NK-92 treated with Interleukin-12 subunit alpha and Interleukin-12 subunit beta, amount 100 ng/mL, for 24 hours (cell line): Measurements from ENCODE around the gene PRR5L.
"Not testable (repeated sequence)": the region's sequence is repeated elsewhere in the genome, so short reads cannot be mapped to it uniquely, and the experiment has no call there.

Source experiments
- DNase-seq: peaks from one replicate; lab custom pipeline; 2025; lab: John Stamatoyannopoulos, UW

The PRR5L gene

GRCh38 chr11:36459046-36459445 is 163.0 kb downstream of the PRR5L start:
- no peak for DNase-seq

GRCh38 chr11:36460220-36460619 is 164.1 kb downstream of the PRR5L start:
- no peak for DNase-seq

DNA sequence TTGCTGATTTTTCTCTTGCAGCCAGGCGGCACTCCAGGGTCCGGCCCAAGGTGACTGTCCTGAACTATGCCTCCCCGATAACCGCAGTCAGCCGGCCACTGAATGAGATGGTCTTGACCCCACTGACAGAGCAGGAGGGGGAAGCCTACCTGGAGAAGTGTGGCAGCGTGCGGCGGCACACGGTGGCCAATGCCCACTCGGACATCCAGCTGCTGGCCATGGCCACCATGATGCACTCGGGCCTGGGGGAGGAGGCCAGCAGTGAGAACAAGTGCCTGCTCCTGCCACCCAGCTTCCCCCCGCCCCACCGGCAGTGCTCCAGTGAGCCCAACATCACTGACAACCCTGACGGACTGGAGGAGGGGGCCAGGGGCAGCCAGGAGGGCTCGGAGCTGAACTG is 166.2 kb downstream of the PRR5L start:
- no peak for DNase-seq

GRCh38 chr11:36463781-36464180 is 167.7 kb downstream of the PRR5L start:
- no peak for DNase-seq

GRCh38 chr11:36464720-36465119 is 168.6 kb downstream of the PRR5L start:
- no peak for DNase-seq

GRCh38 chr11:36465449-36466163 is 169.5 kb downstream of the PRR5L start:
- no peak for DNase-seq

DNA sequence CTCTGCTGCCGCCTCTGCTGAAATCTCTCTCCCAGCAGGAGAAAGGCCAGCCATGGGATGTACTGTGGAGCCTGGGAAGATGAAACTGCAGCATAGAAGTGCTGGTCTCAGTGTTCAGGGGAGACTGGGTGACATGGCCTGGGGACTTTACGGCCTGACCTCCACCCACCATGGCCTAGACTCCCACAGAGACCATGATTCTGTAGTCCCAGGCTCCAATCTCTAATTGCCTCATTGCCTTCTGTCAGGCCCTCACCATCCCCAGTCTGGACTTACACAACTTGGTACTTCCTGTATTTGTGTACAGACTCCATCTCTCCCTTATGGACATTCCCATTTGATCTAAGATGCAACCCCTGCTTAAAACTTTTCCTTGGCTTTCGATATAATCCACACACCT is 170.9 kb downstream of the PRR5L start:
- no peak for DNase-seq

DNA sequence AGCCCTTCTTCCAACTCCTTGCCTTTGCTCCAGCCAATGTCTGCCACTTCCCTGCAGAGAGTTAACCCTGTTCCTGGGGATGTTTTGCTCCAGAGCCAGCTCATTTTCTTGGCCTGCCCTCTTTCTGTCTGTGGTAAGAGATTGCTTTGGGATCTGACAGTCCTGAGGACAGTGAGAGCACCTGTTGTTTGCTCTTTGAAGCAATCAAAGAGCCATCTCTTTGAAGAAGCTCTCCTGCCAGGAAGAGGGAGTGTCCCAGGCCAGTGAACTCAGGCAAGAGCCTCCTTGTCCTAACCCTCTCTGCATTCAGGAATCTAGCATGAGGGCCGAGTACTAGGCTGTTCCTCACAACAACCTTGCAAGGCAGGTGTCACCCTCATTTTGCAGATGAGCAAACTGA is 171.8 kb downstream of the PRR5L start:
- no peak for DNase-seq

DNA sequence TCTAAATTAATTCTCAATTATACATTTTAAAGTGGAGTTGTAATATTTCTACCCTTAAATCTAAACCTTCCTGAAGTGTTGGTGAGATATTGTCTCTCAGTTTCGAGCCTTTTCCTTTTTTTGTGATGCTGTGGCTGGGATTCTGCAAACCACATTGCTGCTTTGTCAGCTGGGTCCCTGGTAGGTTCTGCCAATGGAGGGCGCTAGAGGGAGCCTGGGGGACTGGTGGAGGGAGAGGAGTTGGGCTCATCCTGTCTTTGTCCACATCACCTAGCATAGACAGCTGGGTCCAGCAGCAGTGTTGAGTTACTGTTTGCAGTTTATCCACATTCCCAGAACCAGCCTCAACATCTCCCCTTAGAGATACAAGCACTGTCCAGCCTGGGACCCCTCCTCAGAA is 173.0 kb downstream of the PRR5L start:
- no peak for DNase-seq

DNA sequence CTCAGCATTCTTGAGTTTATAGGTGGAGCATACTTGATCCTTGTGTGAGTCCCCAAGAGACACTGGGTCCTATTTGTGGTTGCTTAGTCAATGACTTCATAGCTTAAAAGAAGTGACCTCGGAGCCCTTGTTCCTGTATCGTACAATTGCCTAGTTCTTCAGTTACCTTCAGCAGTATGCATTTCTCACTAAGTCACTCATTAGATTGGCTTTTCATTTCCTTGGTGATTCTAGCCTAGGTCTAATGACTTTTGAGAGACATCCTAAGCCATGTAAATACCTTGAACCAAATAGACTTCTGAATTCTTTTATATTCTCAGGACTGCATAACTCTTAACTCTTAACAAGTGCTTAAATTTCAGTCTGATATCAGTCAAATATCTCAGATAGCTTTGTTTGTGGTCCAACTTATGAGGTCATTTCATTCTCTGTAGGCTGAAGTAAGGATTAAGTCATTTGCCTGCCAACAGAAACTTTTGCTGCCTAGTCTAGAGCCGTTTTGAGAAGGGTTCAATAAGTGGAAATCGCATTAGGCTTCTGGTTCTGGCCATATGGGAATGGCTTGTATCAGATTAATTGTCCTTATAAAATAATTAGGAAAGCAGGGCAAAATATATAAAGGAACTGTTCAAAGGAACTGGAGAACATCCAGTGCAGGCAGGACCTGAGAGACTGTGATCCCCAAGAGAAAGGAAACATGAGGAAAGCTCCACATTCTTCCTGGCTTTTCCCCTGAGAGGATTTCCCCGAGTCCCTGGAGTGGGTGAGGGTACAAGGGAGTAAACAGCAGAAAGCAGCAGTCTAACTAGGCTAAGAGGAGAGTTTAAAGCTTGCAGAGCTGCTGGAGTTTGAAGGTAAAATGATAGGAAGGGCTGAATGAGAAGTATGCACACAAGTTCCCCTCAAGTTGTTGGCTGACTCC is 174.1 kb downstream of the PRR5L start:
- DNase-seq = no peak

DNA sequence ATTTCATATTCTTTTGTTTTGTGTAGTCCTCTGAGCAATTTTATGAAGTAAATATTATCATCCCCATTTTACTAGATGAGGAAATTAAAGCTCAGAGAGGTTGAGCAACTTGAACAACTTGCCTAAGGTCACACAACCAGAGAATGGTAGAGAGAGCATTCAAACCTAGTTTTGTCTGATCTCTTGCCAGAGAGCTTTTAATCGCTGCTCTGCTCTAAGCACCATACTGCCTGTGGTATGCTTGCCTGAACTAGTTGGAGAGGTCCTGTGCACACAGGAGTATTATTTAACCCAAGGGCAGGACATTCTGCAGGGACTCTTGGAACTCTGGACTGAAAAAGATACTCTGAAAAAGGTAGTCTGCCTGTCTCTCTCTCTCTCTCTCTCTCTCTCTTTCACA is 175.5 kb downstream of the PRR5L start:
- no peak for DNase-seq

- no peak for DNase-seq
These were observed 179.1 kb downstream of the PRR5L start for GRCh38 chr11:36475192-36475591.

DNA sequence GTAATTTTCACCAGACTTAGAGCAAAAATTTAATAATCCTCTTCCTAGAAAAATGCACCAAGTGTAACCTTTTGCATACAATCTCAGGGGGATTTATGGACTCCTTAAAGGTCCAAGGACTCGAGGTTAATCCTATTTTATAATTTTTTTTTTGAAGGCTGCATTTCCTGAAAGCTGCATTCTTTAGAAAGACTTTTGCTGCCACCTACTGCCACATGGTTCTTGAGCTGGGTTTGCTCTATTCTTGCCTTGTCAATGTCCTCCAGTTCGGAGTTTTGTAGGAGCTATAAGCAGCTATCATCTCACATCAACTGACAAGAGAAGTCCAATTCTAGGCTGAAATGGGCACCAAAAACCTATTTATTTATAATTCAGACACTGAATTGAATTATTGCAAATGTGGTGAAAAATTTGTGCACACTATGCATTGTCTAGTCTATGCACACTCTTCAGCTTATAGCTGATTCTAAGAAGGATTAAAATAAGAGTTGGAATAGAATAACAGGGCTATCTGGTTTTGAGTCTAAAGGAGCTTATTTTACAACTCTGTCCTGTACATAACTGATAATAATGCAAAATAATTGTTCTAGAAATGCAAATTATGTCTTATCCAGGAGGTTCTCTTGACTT is 182.7 kb downstream of the PRR5L start:
- DNase-seq = no peak

GRCh38 chr11:36480833-36481232 is 184.7 kb downstream of the PRR5L start:
- DNase-seq = no peak

GRCh38 chr11:36483042-36483441 is 187.0 kb downstream of the PRR5L start:
- not testable (repeated sequence) for DNase-seq

GRCh38 chr11:36485298-36486002 is 189.4 kb downstream of the PRR5L start:
- DNase-seq = no peak

- no peak for DNase-seq
These were observed 191.5 kb downstream of the PRR5L start for GRCh38 chr11:36487619-36488018.

- no peak for DNase-seq
These were observed 192.0 kb downstream of the PRR5L start for GRCh38 chr11:36488096-36488495.

DNA sequence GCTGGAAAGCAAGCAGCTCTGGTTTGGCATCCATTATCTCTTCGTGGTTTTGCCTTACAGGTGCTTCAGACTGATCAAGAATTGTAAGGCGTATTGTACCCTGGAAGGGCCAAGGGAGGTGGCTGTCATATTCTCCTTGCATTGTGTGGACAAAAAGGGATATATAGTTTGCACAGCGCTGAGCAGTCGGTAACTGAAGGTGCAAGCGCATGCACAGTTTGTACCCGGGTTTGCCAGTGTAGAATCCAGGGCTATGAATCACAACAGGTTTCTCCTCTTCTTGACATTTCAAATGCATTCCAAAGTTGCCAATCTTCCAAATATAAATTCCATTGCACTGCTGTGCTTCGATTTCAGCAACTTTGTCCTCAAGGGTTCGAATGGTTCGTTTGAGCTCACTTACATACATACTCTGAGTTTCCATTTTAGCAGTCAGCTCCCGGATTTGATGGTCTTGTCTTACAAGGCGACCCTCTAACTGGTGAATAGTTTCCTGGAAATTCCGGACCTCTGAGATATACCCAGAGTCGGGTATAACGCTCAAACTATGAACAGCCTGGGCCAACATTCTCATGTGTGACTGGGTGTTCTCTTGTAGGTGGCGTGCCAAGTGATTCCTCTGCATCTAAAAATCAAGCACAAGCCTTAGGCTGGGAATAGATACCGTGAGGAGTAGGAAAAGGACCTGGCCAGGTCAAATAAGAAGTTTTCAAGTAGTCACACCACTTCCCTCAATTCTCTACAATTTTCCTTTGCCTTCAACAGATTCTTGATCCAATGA is 194.1 kb downstream of the PRR5L start:
- DNase-seq = no peak

- DNase-seq = no peak
These were observed 196.7 kb downstream of the PRR5L start for GRCh38 chr11:36492724-36493304.

GRCh38 chr11:36493332-36493731 is 197.2 kb downstream of the PRR5L start:
- no peak for DNase-seq
